Lung (tissue), 12 donors: ENCODE data around the gene PUSL1. TPM values are rescaled to one million over a fixed set of nuclear protein-coding genes. Genes with fewer than 3 reads are reported as not detected.

Source experiments
- ATAC-seq: fragments of 200-7000 bp; cut with Tn5 transposase; one replicate; pipeline ENCODE4 v1.9.1; 2020; ENCODE audit warnings: moderate number of reproducible peaks; ENCODE audit not compliant: insufficient read depth, low FRiP score
- DNase-seq, 3 donors: peaks; one replicate each; pipeline ENCODE4 v3.0.0-alpha.2; 2013 to 2017
- H3K27ac ChIP-seq, 2 donors: one replicate each; pipeline ENCODE4 v1.5.1; 2013; ENCODE audit warnings: mild to moderate bottlenecking in 2 of 2, moderate library complexity in 2 of 2, control low read depth in 1 of 2, inconsistent platforms in 1 of 2, low read depth in 1 of 2, low read length in 1 of 2
- H3K27me3 ChIP-seq, 3 donors: one replicate each; pipeline ENCODE4 v1.5.1; 2013; ENCODE audit warnings: low read length in 2 of 3; ENCODE audit not compliant: control insufficient read depth in 3 of 3, insufficient read depth in 3 of 3
- H3K36me3 ChIP-seq, 4 donors: one replicate each; pipeline ENCODE4 v1.5.1; 2013; ENCODE audit warnings: low read length in 4 of 4, mild to moderate bottlenecking in 1 of 4, moderate library complexity in 1 of 4; ENCODE audit not compliant: control insufficient read depth in 4 of 4, insufficient read depth in 4 of 4
- H3K4me1 ChIP-seq, 5 donors: one replicate each; pipeline ENCODE4 v1.5.1; 2013; ENCODE audit warnings: low read length in 5 of 5, mild to moderate bottlenecking in 2 of 5, moderate library complexity in 1 of 5; ENCODE audit not compliant: control insufficient read depth in 5 of 5, insufficient read depth in 5 of 5
- H3K4me3 ChIP-seq: one replicate; pipeline ENCODE4 v1.5.1; 2013; ENCODE audit warnings: mild to moderate bottlenecking, control low read depth, moderate library complexity
- H3K9ac ChIP-seq, 2 donors: one replicate each; pipeline ENCODE4 v1.5.1; 2013; ENCODE audit warnings: low read length in 2 of 2, control low read depth in 1 of 2; ENCODE audit not compliant: insufficient read depth in 1 of 2
- H3K9me3 ChIP-seq, 4 donors: one replicate each; pipeline ENCODE4 v1.5.1; 2013; ENCODE audit warnings: low read length in 3 of 4, mild to moderate bottlenecking in 1 of 4, moderate library complexity in 1 of 4; ENCODE audit not compliant: control insufficient read depth in 4 of 4, insufficient read depth in 3 of 4
- whole genome bisulfite sequencing, 2 donors: extraction: QIAGEN DNeasy Blood & Tissue Kit; methylation state at CpG; one replicate each; pipeline ENCODE4 v1.1.7; 2013; 5-methylcytosine and 5-hydroxymethylcytosine counted together
- polyA plus RNA-seq, 2 donors: library from polyadenylated mRNA; stranded (reverse); fragments of 200-250 nt; gene quantifications; one replicate each; pipeline ENCODE4 v1.2.1, GENCODE V29; 2013
- total RNA-seq, 2 donors: library from RNA; depleted of rRNA in 1 of 2; stranded (reverse); fragments of >200 nt in 1 of 2; gene quantifications; one replicate each; pipeline ENCODE4 v1.2.1, GENCODE V29; 2014 to 2021
- TF ChIP-seq, protein P1 (sequence below): IDR thresholded peaks from 2 replicates; pipeline ENCODE4 v1.5.1; 2012; ENCODE audit warnings: mild to moderate bottlenecking; ENCODE audit errors: control extremely low read depth, extremely low read depth
- donor health status: control.
- donor health status: control.
- donor health status: Bipolar disorder and iron deficiency.
- donor health status: healthy.
- donor health status: DM: yes; HTN: yes; CAD: no.

PUSL1 gene
- total and polyA plus RNA-seq, 4 donors = 11.3 to 23.7 (median 18.6) TPM

- Histone ChIP-seq H3K36me3 (peaks cover 0 to 46% (median 11%) of the 10 kb centered on the region in 4 donors), H3K27ac (no peak overlapping the region), H3K9ac (no peak overlapping the region), H3K4me1 (peaks cover 0 to 19% (median 0%) of the 10 kb centered on the region in 5 donors), H3K9me3 (no peaks in the 10 kb centered on the region), H3K27me3 (no peaks in the 10 kb centered on the region), H3K4me3 (no peak overlapping the region)
- 94 to 97% methylated on average over 17 of the region's 17 CpGs for WGBS, 2 donors
- TF ChIP-seq, protein P1, sequence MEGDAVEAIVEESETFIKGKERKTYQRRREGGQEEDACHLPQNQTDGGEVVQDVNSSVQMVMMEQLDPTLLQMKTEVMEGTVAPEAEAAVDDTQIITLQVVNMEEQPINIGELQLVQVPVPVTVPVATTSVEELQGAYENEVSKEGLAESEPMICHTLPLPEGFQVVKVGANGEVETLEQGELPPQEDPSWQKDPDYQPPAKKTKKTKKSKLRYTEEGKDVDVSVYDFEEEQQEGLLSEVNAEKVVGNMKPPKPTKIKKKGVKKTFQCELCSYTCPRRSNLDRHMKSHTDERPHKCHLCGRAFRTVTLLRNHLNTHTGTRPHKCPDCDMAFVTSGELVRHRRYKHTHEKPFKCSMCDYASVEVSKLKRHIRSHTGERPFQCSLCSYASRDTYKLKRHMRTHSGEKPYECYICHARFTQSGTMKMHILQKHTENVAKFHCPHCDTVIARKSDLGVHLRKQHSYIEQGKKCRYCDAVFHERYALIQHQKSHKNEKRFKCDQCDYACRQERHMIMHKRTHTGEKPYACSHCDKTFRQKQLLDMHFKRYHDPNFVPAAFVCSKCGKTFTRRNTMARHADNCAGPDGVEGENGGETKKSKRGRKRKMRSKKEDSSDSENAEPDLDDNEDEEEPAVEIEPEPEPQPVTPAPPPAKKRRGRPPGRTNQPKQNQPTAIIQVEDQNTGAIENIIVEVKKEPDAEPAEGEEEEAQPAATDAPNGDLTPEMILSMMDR = no peak
- DNase-seq = no peak
- no peak for ATAC-seq
Observed at GRCh38 chr1:1341549-1342021, 33.2 kb downstream of the PUSL1 start.

DNA sequence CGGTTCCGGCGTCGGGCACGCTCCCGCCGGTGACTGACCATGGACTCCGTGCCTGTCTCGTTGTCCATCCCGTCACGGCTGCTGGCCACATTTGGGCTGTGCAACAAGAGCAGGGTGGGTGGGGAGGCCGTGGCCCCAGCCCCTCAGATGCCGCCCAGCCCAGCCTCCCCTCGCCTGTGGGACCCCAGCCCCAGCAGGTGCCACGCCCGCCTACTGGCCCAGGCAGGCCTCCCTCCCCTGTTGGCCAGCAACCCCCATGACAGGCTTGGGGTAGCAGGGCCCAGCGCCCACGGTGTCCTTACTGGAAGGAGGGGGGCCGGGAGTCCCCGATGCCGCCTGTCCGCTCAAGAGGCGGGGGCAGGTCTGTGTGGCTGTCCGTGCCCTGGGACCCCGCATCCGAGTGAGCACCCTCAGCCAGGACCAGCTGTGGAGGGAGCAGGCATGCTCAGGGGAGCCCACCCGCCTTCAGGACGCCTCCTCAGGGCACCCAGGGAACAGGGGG lies 33.7 kb downstream of the PUSL1 start:
- no peaks in the 10 kb centered on the region for H3K9me3 ChIP-seq
- TF ChIP-seq, protein P1 = no peak
- H3K9ac ChIP-seq = no peak overlapping the region
- DNase-seq (no peak), ATAC-seq (no peak)
- H3K4me1 ChIP-seq = peaks cover 0 to 22% (median 2%) of the 10 kb centered on the region in 5 donors
- no peaks in the 10 kb centered on the region for H3K27me3 ChIP-seq
- no peak overlapping the region for H3K4me3 ChIP-seq
- peaks cover 0 to 43% (median 10%) of the 10 kb centered on the region in 4 donors for H3K36me3 ChIP-seq
- no peak overlapping the region for H3K27ac ChIP-seq
- 96 to 98% methylated on average over 25 to 28 of the region's 28 CpGs for WGBS, 2 donors

GRCh38 chr1:1342584-1343115 lies 34.3 kb downstream of the PUSL1 start:
- Histone ChIP-seq H3K9me3 (no peaks in the 10 kb centered on the region), H3K4me1 (peaks cover 0 to 27% (median 7%) of the 10 kb centered on the region in 5 donors), H3K4me3 (no peak overlapping the region), H3K36me3 (peaks cover 0 to 39% (median 10%) of the 10 kb centered on the region in 4 donors), H3K27me3 (no peaks in the 10 kb centered on the region), H3K9ac (no peak overlapping the region), H3K27ac (no peak overlapping the region)
- TF ChIP-seq, protein P1 = no peak
- DNase-seq (no peak), ATAC-seq (no peak)
- 88 to 89% methylated on average over 18 of the region's 18 CpGs for WGBS, 2 donors
